Stomach (tissue), 4 donors: Measurements from ENCODE around the gene GLG1.

Source experiments
- CTCF ChIP-seq, 7 experiments: fragments of 450-650 bp in 4 of 7; fragments of 200-600 bp in 3 of 7; sonication (generic) in 3 of 7; IDR thresholded peaks; one replicate each; pipeline ENCODE4 v1.5.1; 2016 to 2019; ENCODE audit warnings: antibody characterized with exemption in 7 of 7, control low read depth in 2 of 7, mild to moderate bottlenecking in 1 of 7
- POLR2A ChIP-seq, 4 donors: fragments of 450-650 bp; IDR thresholded peaks; one replicate each; pipeline ENCODE4 v1.6.1; 2016; ENCODE audit warnings: antibody characterized with exemption in 4 of 4, control low read depth in 2 of 4, mild to moderate bottlenecking in 1 of 4, moderate library complexity in 1 of 4
- POLR2AphosphoS5 ChIP-seq, 3 donors: sonication (generic); formaldehyde crosslinking; IDR thresholded peaks; one replicate each; pipeline ENCODE4 v1.6.1; 2016; ENCODE audit warnings: antibody characterized with exemption in 3 of 3

DNA sequence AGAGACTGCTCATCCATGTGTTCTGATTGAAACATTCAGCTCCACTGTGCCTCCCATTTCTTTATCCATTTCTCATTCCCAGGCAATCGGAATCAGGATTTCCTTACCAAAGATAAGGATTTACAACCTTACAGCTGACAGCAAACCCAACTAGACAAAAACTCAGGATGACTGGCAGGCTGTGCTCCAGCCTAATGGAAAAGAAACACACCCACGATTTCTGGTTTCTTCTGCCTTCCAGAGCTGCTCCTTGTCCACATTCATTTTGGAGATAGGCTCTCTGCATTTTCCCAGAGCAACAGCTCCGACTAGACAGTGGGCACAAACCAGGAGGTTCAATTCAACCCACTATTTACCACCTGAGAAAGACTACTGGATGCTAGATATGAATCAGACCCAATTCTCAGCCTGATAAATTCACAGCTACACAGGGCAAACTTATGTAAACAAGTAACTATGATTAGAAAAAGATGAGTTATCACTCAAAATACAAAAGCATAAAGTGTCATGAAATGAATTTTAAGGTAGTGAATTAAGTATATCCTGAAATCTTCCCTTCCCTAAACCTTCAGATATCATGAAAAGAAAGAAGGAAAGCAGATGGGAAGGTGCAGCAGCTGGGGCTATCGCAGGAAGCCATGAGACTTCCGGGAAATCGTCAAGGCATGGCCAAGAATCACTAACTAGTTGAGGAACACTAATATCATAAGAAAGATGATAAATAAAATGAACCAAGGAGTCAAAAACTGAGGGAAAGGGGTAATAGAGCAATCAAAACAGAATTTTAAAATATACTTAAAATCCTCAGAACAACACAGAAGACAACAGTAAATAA lies 140.8 kb downstream of the GLG1 start:
- TF ChIP-seq CTCF (IDR thresholded peaks at IDR 0.05), result no peak
- no peak for TF ChIP-seq POLR2AphosphoS5 (IDR thresholded peaks at IDR 0.05)
- no peak for TF ChIP-seq POLR2A (IDR thresholded peaks at IDR 0.05)
